ENCODE data around the gene ALOX15B. TPM values are rescaled to one million over a fixed set of nuclear protein-coding genes. Genes with fewer than 3 reads are reported as not detected.

ALOX15B gene, protein sequence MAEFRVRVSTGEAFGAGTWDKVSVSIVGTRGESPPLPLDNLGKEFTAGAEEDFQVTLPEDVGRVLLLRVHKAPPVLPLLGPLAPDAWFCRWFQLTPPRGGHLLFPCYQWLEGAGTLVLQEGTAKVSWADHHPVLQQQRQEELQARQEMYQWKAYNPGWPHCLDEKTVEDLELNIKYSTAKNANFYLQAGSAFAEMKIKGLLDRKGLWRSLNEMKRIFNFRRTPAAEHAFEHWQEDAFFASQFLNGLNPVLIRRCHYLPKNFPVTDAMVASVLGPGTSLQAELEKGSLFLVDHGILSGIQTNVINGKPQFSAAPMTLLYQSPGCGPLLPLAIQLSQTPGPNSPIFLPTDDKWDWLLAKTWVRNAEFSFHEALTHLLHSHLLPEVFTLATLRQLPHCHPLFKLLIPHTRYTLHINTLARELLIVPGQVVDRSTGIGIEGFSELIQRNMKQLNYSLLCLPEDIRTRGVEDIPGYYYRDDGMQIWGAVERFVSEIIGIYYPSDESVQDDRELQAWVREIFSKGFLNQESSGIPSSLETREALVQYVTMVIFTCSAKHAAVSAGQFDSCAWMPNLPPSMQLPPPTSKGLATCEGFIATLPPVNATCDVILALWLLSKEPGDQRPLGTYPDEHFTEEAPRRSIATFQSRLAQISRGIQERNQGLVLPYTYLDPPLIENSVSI
- total RNA-seq (2022; extraction: Qiagen RNA extraction): 0.42 to 0.60 TPM (median 0.51 TPM) in 5 replicates

GRCh38 chr17:8038954-8039610, at the start of gene ALOX15B:
Gene ALOX15B, plus strand, starts transcription at chr17:8039059. Its CDS starts 97 bp downstream, at chr17:8039156.

GRCh38 chr17:8001976-8002720, 36.7 kb upstream of the ALOX15B start, which contains the start of gene GUCY2D:
Gene GUCY2D, plus strand, starts transcription at chr17:8002615. Its CDS starts 433 bp downstream, at chr17:8003048.

GRCh38 chr17:8087075-8087951, 48.5 kb downstream of the ALOX15B start, which contains the start of gene ALOX12B:
Gene ALOX12B, minus strand, starts transcription at chr17:8087716. Its CDS starts 274 bp downstream, at chr17:8087442.

Other genes with a start within 250 kb of the ALOX15B start
- gene KDM6B, start 204.8 kb upstream of the ALOX15B start, total RNA-seq (2022; extraction: Qiagen RNA extraction): 11.9 to 15.7 TPM (median 13.1 TPM) in 5 replicates
- gene TMEM88, start 184.0 kb upstream of the ALOX15B start, total RNA-seq (2022; extraction: Qiagen RNA extraction): 0.20 to 0.89 TPM (median 0.71 TPM) in 5 replicates
- 161 to 242 TPM (median 226 TPM) in 5 replicates for gene NAA38, start 181.5 kb upstream of the ALOX15B start, total RNA-seq (2022; extraction: Qiagen RNA extraction)
- gene CYB5D1, start 181.1 kb upstream of the ALOX15B start, total RNA-seq (2022; extraction: Qiagen RNA extraction): 17.9 to 20.5 TPM (median 18.6 TPM) in 5 replicates
- 54.9 to 60.9 TPM (median 60.5 TPM) in 5 replicates for gene CHD3, start 150.3 kb upstream of the ALOX15B start, total RNA-seq (2022; extraction: Qiagen RNA extraction)
- gene RNF227, start 122.8 kb upstream of the ALOX15B start, total RNA-seq (2022; extraction: Qiagen RNA extraction): 1.4 to 1.8 TPM (median 1.5 TPM) in 5 replicates
- gene KCNAB3, start 109.2 kb upstream of the ALOX15B start, total RNA-seq (2022; extraction: Qiagen RNA extraction): 1.3 to 3.3 TPM (median 2.2 TPM) in 5 replicates
- gene TRAPPC1, start 107.1 kb upstream of the ALOX15B start, total RNA-seq (2022; extraction: Qiagen RNA extraction): 325 to 343 TPM (median 332 TPM) in 5 replicates
- 37.9 to 48.3 TPM (median 41.6 TPM) in 5 replicates for gene CNTROB, start 106.9 kb upstream of the ALOX15B start, total RNA-seq (2022; extraction: Qiagen RNA extraction)
- 0.38 to 0.78 TPM (median 0.50 TPM) in 5 replicates for gene GUCY2D, start 36.4 kb upstream of the ALOX15B start, total RNA-seq (2022; extraction: Qiagen RNA extraction)
- 1.1 to 1.5 TPM (median 1.4 TPM) in 5 replicates for gene ALOX12B, start 48.7 kb downstream of the ALOX15B start, total RNA-seq (2022; extraction: Qiagen RNA extraction)
- 5.9 to 10.2 TPM (median 7.3 TPM) in 5 replicates for gene ALOXE3, start 79.5 kb downstream of the ALOX15B start, total RNA-seq (2022; extraction: Qiagen RNA extraction)
- gene HES7, start 85.0 kb downstream of the ALOX15B start, total RNA-seq (2022; extraction: Qiagen RNA extraction): 2.3 to 5.4 TPM (median 5.2 TPM) in 5 replicates
- 55.8 to 75.2 TPM (median 61.7 TPM) in 5 replicates for gene PER1, start 113.3 kb downstream of the ALOX15B start, total RNA-seq (2022; extraction: Qiagen RNA extraction)
- 24.9 to 29.8 TPM (median 27.9 TPM) in 5 replicates for gene VAMP2, start 123.9 kb downstream of the ALOX15B start, total RNA-seq (2022; extraction: Qiagen RNA extraction)
- gene TMEM107, start 137.3 kb downstream of the ALOX15B start, total RNA-seq (2022; extraction: Qiagen RNA extraction): 17.9 to 22.3 TPM (median 19.2 TPM) in 5 replicates
- 6.5 to 9.4 TPM (median 8.8 TPM) in 5 replicates for gene BORCS6, start 151.1 kb downstream of the ALOX15B start, total RNA-seq (2022; extraction: Qiagen RNA extraction)
- 140 to 157 TPM (median 146 TPM) in 5 replicates for gene AURKB, start 171.5 kb downstream of the ALOX15B start, total RNA-seq (2022; extraction: Qiagen RNA extraction)
- gene CTC1, start 209.0 kb downstream of the ALOX15B start, total RNA-seq (2022; extraction: Qiagen RNA extraction): 9.8 to 17.1 TPM (median 13.9 TPM) in 5 replicates
- gene PFAS, start 210.2 kb downstream of the ALOX15B start, total RNA-seq (2022; extraction: Qiagen RNA extraction): 39.9 to 47.3 TPM (median 43.2 TPM) in 5 replicates
- gene RANGRF, start 249.6 kb downstream of the ALOX15B start, total RNA-seq (2022; extraction: Qiagen RNA extraction): 35.6 to 48.3 TPM (median 43.8 TPM) in 5 replicates

Measured in A549 treated with AZD2906 at 1 μM for 4 hours (cell line).